Activated CD8-positive, alpha-beta T cell treated with anti-CD3 and anti-CD28 coated beads for 36 hours (primary cell): Measurements from ENCODE around the gene ASTN2. TPM values are rescaled to one million over a fixed set of nuclear protein-coding genes. Genes with fewer than 3 reads are reported as not detected.

Experiments used
- ATAC-seq: fragments of 200-7000 bp; cut with Tn5 transposase; one replicate; pipeline ENCODE4 v1.10.0; 2021; ENCODE audit warnings: mild to moderate bottlenecking, moderate library complexity
- CTCF ChIA-PET: fragments of 350-600 bp; sonication (Branson Sonifier 250); formaldehyde crosslinking; loops from one replicate; lab custom pipeline; 2021; ENCODE audit warnings: antibody characterized with exemption; lab: Charles Lee
- POLR2A ChIA-PET: fragments of 350-600 bp; sonication (Branson Sonifier 250); formaldehyde crosslinking; loops from one replicate; lab custom pipeline; 2021; ENCODE audit warnings: antibody characterized with exemption; lab: Charles Lee
- DNase-seq: peaks from one replicate; pipeline ENCODE4 v3.0.0-alpha.2; 2020
- H3K27ac Mint-ChIP-seq: one replicate; pipeline ENCODE4 v1.8.0; 2021; ENCODE audit warnings: mild to moderate bottlenecking, mixed read lengths
- H3K27me3 Mint-ChIP-seq: one replicate; pipeline ENCODE4 v1.8.0; 2021; ENCODE audit warnings: mixed read lengths
- H3K36me3 Mint-ChIP-seq: one replicate; pipeline ENCODE4 v1.8.0; 2021; ENCODE audit warnings: low read depth, mixed read lengths
- H3K4me1 Mint-ChIP-seq: one replicate; pipeline ENCODE4 v1.8.0; 2021; ENCODE audit warnings: low read depth, mixed read lengths
- H3K4me3 Mint-ChIP-seq: one replicate; pipeline ENCODE4 v1.8.0; 2021; ENCODE audit warnings: mild to moderate bottlenecking, moderate library complexity, mixed read lengths
- H3K9me3 Mint-ChIP-seq: one replicate; pipeline ENCODE4 v1.8.0; 2021; ENCODE audit warnings: mixed read lengths
- intact Hi-C: fragments of 100-400 bp; cut with micrococcal nuclease; formaldehyde crosslinking; loops from one replicate; pipeline ENCODE4 v1.10.0; 2022
- total RNA-seq, 2 experiments: library from RNA; stranded (reverse); gene quantifications; one replicate each; pipeline ENCODE4 v1.2.3, GENCODE V29; 2021
- TF ChIP-seq, protein P1 (sequence below): fragments of 200-600 bp; IDR thresholded peaks from one replicate; pipeline ENCODE4 v1.8.0; 2022; ENCODE audit warnings: antibody characterized with exemption, mild to moderate bottlenecking

ASTN2 gene
- total RNA-seq, 2 experiments from 2014 or later, result 5.2 to 5.7 TPM

DNA sequence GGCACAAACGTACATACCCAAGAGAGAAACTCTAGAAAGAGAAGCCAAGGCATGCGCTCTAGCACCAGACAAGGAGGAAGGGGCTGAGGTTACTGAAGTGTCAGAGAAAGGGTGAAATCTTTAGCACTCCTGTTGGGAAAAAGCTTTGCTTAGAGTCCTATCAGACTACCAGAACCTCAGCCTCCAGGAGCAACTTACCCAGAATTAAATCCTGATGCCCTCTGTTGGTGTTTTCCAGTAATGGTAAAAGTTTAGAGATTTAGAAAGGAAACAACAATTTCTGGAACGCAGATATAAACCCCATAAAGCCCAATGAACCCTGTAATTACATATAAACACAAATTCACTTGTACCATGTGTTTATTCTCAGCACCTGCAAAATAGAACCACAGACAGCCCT is 33.2 kb upstream of the ASTN2 start:
- ATAC-seq, result no peak
- POLR2A ChIA-PET, result no interaction called here
- H3K9me3 Mint-ChIP-seq, result no peaks in the 10 kb centered on the region
- H3K27me3 Mint-ChIP-seq, result no peaks in the 10 kb centered on the region
- TF ChIP-seq, protein P1, sequence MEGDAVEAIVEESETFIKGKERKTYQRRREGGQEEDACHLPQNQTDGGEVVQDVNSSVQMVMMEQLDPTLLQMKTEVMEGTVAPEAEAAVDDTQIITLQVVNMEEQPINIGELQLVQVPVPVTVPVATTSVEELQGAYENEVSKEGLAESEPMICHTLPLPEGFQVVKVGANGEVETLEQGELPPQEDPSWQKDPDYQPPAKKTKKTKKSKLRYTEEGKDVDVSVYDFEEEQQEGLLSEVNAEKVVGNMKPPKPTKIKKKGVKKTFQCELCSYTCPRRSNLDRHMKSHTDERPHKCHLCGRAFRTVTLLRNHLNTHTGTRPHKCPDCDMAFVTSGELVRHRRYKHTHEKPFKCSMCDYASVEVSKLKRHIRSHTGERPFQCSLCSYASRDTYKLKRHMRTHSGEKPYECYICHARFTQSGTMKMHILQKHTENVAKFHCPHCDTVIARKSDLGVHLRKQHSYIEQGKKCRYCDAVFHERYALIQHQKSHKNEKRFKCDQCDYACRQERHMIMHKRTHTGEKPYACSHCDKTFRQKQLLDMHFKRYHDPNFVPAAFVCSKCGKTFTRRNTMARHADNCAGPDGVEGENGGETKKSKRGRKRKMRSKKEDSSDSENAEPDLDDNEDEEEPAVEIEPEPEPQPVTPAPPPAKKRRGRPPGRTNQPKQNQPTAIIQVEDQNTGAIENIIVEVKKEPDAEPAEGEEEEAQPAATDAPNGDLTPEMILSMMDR, result no peak
- H3K36me3 Mint-ChIP-seq, result no peaks in the 10 kb centered on the region
- no peaks in the 10 kb centered on the region for H3K4me1 Mint-ChIP-seq
- no peak overlapping the region for H3K27ac Mint-ChIP-seq
- intact Hi-C loops, result no loop called here
- no peak for DNase-seq
- H3K4me3 Mint-ChIP-seq, result no peak overlapping the region
- CTCF ChIA-PET, result no interaction called here

DNA sequence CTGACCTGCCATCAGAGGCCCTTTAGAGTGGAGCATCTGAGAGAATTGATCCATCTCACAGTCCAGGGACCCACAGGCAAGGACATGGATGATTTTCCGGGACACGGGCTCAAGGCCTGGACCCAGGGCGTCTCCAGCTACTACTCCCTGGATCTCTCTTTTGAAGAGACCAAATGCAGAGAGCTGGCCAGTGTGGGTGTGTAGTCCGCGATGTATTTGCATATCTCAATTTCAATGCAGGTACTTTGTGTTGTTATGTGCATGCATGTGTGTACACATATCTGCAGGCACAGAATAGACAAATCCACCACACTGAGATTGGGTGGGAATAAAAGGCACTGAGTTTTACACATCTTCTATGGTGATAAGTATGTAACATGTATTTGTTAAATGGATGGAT is 30.8 kb upstream of the ASTN2 start:
- intact Hi-C loops, result no loop called here
- Mint-ChIP-seq H3K9me3 (no peaks in the 10 kb centered on the region), H3K4me3 (no peak overlapping the region), H3K27ac (no peak overlapping the region), H3K36me3 (no peaks in the 10 kb centered on the region), H3K4me1 (no peaks in the 10 kb centered on the region), H3K27me3 (no peaks in the 10 kb centered on the region)
- ATAC-seq (no peak), DNase-seq (no peak)
- ChIA-PET POLR2A (no interaction called here), CTCF (no interaction called here)
- TF ChIP-seq, protein P1, result no peak

DNA sequence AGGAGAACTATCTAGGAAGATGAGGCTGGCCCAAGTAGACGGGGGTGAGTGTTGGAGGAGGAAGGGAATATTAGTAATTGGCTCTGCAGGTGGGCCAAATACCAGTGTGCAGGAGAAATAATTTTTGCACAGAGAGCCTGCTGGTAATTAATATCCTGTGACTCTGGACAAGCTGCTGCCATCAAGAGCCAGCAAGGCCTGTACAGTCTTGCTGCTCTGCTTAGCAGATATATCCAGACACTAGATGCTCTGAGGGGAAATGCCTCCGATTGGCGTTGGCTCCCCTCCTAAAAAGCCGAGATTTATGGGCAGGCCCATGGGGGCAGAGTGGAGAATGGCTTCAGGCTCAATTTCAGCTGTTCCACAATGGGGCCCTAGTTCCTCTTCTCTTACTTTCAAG is 29.6 kb upstream of the ASTN2 start:
- Mint-ChIP-seq H3K9me3 (no peaks in the 10 kb centered on the region), H3K36me3 (no peaks in the 10 kb centered on the region), H3K4me3 (no peak overlapping the region), H3K4me1 (no peaks in the 10 kb centered on the region), H3K27ac (no peak overlapping the region), H3K27me3 (no peaks in the 10 kb centered on the region)
- DNase-seq (no peak), ATAC-seq (no peak)
- intact Hi-C loops, result no loop called here
- ChIA-PET POLR2A (no interaction called here), CTCF (no interaction called here)
- TF ChIP-seq, protein P1, result no peak

DNA sequence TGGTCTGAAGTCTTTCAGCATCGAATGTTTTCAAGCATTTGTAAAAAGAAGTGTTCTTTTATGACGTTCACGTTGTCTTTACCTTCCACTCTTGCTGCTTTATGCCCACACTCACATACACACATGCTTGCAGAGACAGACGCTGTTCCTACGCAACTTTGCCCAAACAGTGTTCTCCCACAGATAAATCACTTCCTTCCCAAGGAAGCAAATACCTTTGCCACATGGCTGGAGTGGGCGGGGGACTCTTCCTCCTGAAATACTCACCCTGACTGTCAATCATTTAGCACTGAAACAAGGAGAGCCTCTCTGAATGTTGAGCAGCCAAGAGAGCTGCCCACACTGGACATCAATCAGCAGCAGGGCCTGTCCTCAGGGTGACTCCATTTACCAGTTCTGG is 22.4 kb upstream of the ASTN2 start:
- TF ChIP-seq, protein P1, result no peak
- intact Hi-C loops, result no loop called here
- Mint-ChIP-seq H3K4me1 (no peaks in the 10 kb centered on the region), H3K27ac (no peak overlapping the region), H3K36me3 (no peaks in the 10 kb centered on the region), H3K9me3 (no peaks in the 10 kb centered on the region), H3K27me3 (no peaks in the 10 kb centered on the region), H3K4me3 (no peak overlapping the region)
- ChIA-PET POLR2A (no interaction called here), CTCF (no interaction called here)
- no peak for ATAC-seq
- DNase-seq, result no peak

DNA sequence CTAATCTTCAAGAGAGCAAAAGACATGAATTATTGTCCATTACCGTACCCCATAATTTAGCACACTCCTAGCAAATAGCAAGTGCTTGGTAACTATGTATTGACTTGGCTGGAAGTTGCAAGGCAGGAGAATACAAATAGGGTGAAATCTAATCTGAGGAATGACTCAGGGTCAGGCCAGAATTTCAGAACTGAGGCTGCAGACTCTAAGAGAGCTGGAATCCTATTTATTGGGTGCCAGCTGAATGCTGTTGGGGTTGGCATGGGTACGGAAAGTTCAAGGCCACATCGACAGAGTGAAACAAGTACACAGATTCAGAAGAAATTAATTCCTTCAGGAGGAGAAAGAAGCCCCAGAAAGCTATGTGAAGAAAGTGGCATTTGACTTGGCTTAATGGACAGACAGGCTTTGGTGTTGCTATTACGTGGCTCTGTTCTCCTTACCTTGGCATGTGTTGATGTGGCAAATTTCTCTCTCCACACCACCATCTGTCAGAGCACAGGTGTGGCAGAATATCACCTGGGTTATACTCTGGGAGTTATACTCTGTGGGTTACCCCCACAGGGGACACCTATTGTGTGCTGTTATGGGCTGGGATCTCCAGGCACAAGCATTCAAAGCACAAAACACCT is 20.9 kb upstream of the ASTN2 start:
- no peak for ATAC-seq
- no peak overlapping the region for H3K4me3 Mint-ChIP-seq

More for the DNA sequence above, 20.9 kb upstream of the ASTN2 start:
- intact Hi-C loops, result no loop called here
- no peaks in the 10 kb centered on the region for H3K36me3 Mint-ChIP-seq
- H3K4me1 Mint-ChIP-seq, result no peaks in the 10 kb centered on the region
- POLR2A ChIA-PET, result no interaction called here
- DNase-seq, result no peak
- H3K27me3 Mint-ChIP-seq, result no peaks in the 10 kb centered on the region
- H3K9me3 Mint-ChIP-seq, result peaks cover 2% of the 10 kb centered on the region
- TF ChIP-seq, protein P1, result no peak
- H3K27ac Mint-ChIP-seq, result no peak overlapping the region
- CTCF ChIA-PET, result no interaction called here
